HG03025 (cell line): ENCODE data around the gene KDSR.
"Not testable (repeated sequence)": the region's sequence is repeated elsewhere in the genome, so short reads cannot be mapped to it uniquely, and the experiment has no call there.

Experiments
- ATAC-seq: cut with Tn5 transposase; IDR thresholded peaks from one replicate; pipeline ENCODE4 v1.9.1; 2021; ENCODE audit warnings: mild to moderate bottlenecking, moderate library complexity; ENCODE audit not compliant: unreplicated experiment, low FRiP score

KDSR gene

GRCh38 chr18:63366213-63367052 is 573 bp downstream of the KDSR start:
- ATAC-seq, result peak; percentile 32

- no peak for ATAC-seq
Observed at GRCh38 chr18:63365876-63366212, 1.2 kb downstream of the KDSR start.

- ATAC-seq, result no peak
Observed at GRCh38 chr18:63363951-63364350, 3.1 kb downstream of the KDSR start.

- ATAC-seq, result not testable (repeated sequence)
Observed at GRCh38 chr18:63363420-63363819, 3.6 kb downstream of the KDSR start.

- no peak for ATAC-seq
Observed at GRCh38 chr18:63356272-63356896, 10.6 kb downstream of the KDSR start.

GRCh38 chr18:63350230-63350629 is 16.8 kb downstream of the KDSR start:
- no peak for ATAC-seq

GRCh38 chr18:63348508-63349136 is 18.4 kb downstream of the KDSR start:
- no peak for ATAC-seq

GRCh38 chr18:63346480-63347183 is 20.4 kb downstream of the KDSR start:
- no peak for ATAC-seq

GRCh38 chr18:63346031-63346430 is 21.0 kb downstream of the KDSR start:
- ATAC-seq, result no peak

- ATAC-seq, result no peak
Observed at GRCh38 chr18:63344918-63345317, 22.1 kb downstream of the KDSR start.

- ATAC-seq, result no peak
Observed at GRCh38 chr18:63344263-63344662, 22.7 kb downstream of the KDSR start.

- no peak for ATAC-seq
Observed at GRCh38 chr18:63342206-63342605, 24.8 kb downstream of the KDSR start.

- ATAC-seq, result no peak
Observed at GRCh38 chr18:63339920-63340484, 27.0 kb downstream of the KDSR start.

GRCh38 chr18:63336366-63337099 is 30.5 kb downstream of the KDSR start:
- no peak for ATAC-seq

- ATAC-seq, result no peak
Observed at GRCh38 chr18:63331105-63331504, 35.9 kb downstream of the KDSR start.

- no peak for ATAC-seq
Observed at GRCh38 chr18:63329431-63330145, 37.4 kb downstream of the KDSR start.

- ATAC-seq, result no peak
Observed at GRCh38 chr18:63326011-63326410, 41.0 kb downstream of the KDSR start.

- no peak for ATAC-seq
Observed at GRCh38 chr18:63325086-63325686, 41.8 kb downstream of the KDSR start.
